ENCODE measurements around the gene F3.

Gene F3

DNA sequence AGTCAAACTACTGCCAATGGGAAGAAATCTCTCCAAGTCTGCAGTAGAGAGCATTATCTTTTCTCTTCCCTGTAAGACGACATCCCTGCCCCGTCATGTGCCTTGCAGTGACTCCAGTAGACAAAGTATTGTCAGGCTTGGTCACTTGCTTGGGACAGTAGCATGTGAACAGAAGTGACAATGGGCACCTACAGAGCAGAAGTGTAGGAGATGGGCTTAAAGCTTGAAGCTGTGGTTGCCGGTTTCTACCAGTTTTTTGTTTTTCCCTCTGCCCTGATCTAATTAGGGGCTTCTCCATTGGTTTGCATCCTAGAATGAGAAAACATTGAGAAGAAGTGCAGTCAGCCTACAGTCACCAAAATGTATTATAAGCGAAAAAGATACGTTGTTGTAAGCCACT is 12.7 kb downstream of the F3 start:
- DNase-seq (ENCODE audit: insufficient read length, low spot score) (no peak), FAIRE-seq (no peak)

GRCh38 chr1:94528299-94528698 is 13.3 kb downstream of the F3 start:
- FAIRE-seq (no peak), DNase-seq (ENCODE audit: insufficient read length, low spot score) (no peak)

DNA sequence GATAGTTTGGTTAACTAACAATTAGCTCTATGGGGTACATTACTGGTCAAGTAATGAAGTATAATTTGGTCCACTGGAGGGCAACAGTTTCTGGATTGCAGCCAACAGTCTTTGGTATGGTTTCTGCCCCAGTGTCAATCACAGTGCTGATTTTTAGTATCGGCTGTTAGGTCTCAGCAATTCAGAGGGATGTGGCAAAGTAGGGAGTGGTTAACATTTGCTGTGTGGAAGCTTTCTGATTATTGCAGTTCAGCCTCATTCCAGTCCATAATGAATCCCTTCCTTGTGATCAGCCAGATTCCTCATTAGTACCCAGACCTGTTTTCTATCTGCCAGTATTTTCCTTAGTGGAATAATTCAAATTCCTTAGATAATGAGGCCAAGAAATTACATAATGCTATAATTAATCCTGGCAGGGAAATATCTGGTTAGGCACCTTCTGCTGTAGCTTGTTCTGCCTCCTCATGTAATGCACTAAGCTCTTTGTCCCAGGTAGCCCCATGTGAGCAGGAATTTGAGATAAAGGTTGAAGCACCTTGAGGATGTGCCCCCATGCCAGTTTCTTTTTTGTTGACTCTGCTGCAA is 14.0 kb downstream of the F3 start:
- DNase-seq (ENCODE audit: insufficient read length, low spot score) (no peak), FAIRE-seq (no peak)

DNA sequence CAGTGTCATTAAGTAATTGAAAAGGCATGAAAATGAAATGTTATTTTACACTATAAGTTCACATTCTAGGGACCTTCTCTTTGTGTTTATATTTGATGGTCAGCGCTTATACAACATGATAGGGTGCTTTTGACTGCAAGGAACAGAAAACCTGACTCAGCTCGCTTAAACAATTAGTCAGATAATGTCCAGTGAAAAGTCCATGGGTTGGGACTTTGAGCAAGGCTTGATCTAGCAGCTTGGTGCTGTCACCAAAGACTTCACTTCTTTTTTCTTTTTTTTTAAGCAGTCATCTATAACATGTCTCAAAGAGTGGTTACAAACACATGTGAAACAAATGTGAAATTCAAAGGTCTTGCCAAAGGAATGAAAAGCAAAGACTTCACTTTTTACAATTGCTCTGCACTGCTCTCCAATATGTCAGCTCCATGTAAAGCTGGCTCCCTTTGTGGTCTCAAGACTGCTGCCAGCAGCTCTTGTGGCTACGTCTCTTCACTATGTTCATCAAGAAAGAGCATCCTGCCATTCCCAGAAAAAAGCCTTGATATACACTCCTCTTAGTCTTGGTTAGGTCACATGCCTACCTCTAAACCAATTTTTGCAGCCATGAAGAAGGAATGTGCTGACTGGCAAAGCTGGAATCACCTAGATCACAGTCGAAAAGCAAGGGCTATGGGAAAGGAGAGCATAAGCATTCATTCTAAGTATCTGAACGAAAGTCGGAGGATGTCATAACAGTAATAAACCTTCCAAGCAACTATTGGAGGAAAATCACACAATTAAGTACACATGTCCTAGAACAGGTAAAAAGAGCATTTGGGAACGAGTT is 15.2 kb downstream of the F3 start:
- FAIRE-seq (no peak), DNase-seq (ENCODE audit: insufficient read length, low spot score) (no peak)

DNA sequence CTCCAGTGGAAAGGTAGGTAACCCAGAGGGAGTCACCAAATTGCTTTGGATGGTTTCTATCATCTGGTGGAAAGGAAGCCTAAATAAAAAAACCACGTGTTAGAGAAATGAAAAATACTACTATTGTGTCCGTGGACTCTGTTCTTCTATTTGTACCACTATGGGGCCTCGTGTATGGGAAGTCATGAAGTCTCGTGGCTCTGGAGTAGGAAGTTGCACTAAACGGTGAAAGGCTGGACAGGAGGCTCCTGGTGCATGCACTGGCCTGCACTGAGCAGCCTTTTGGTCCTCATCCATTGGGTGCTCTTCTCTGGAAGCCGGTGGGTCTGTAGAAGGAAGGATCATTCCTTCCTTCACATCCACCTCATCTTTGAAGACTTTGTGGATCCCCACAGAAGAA is 17.0 kb downstream of the F3 start:
- DNase-seq (ENCODE audit: insufficient read length, low spot score) (no peak), FAIRE-seq (no peak)

DNA sequence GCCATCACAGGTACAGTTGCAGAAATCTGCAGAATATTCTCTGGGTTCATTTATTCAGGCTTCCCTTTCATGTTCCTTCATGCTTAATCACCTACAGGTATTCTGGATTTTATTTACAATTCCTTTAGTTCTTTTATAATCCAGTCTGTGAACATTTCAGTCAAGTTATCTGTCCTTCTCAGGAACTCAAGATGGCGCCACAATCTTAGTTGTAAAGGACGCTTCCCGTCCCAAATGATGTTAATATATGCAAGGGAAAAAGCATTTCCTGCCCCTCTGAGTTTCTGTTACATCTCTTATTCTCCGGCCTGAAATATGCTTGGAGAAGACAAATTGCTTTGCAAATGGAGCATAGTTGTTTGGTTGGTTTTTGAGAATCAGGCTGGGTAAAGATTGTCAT is 19.3 kb downstream of the F3 start:
- FAIRE-seq, result no peak
- no peak for DNase-seq (ENCODE audit: insufficient read length, low spot score)

DNA sequence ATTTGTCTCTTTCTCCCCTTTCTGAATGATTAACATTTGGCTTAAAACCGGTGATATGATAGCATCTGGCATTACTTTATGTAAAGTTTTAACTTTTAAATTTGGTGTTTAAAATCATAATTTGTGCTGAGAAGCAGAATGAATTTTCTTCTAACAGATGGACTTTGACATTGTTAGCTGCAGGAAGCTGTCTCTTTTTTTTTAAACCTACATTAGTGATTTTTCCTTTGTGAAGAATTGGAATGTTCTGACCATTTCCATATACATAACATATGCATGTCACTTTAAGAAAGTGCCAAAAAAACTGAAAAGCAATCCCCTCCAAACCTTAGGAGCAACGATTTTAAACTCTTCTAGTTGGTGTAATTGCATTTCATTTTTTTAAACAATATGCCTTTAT is 22.2 kb downstream of the F3 start:
- no peak for DNase-seq (ENCODE audit: insufficient read length, low spot score)
- no peak for FAIRE-seq

GRCh38 chr1:94515296-94515947 is 26.1 kb downstream of the F3 start:
- no peak for FAIRE-seq

GRCh38 chr1:94514095-94514727 is 27.3 kb downstream of the F3 start:
- FAIRE-seq (no peak), DNase-seq (ENCODE audit: insufficient read length, low spot score) (no peak)

More at GRCh38 chr1:94515296-94515947, 26.1 kb downstream of the F3 start:
- no peak for DNase-seq (ENCODE audit: insufficient read length, low spot score)

DNA sequence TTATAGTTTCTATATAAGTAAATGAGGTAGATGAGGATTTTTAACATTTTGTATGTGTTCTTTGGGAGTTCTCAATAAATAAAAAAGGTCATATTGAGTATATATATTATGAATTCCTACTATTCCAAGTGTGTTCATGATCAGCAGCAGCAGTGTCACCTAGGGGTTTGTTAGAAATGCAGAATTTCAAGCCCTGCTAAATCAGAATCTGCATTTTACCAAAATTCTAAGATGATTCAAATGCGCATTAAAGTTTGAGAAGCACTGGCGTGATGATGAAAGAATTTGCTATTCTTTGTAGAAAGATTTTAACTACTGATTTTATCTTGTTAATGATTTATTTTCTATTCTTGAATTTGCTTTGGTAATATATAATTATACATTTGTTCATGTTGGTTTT is 28.7 kb downstream of the F3 start:
- no peak for FAIRE-seq
- DNase-seq (ENCODE audit: insufficient read length, low spot score), result no peak

DNA sequence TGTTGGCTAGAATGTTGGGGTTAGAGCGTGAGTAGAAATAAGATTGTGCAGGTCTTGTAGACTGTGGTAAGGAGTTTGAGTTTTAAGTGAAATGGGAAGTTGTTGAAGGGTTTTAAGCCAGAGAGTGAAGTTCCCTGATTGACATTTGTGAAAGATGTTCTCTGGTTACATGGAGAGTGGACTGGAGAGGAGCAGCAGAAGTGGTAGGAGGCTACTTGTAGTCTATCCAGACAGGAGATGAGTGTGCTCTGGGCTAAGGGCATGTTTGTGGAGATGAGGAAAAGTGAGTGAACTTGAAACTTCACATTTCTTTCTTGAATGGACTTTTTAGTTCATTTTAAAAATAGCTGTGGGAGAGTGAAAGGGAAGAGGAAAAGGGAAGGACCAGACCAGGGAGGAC is 37.0 kb downstream of the F3 start:
- no peak for FAIRE-seq
- no peak for DNase-seq (ENCODE audit: insufficient read length, low spot score)

GRCh38 chr1:94503153-94503552 is 38.4 kb downstream of the F3 start:
- no peak for FAIRE-seq
- DNase-seq (ENCODE audit: insufficient read length, low spot score), result no peak

DNA sequence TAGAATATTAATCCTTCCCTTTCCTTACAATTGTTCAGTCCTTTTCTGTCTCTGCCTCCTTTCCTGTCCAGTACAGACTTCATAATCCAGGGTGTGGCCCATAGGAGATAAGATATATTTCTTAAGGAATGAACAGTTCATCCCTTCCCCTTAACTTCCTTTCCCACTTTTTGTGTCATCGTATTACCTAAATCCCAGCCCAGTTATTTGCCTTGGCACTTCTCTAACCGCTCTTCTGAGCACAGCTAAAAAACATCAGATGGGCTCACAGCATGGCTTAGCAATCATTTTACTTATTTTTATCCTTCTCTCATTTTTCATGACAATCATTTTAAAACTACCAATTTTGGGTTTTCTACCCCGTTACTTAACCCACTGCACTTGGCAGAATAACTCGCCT is 39.6 kb downstream of the F3 start:
- DNase-seq (ENCODE audit: insufficient read length, low spot score), result no peak
- no peak for FAIRE-seq

- FAIRE-seq (no peak), DNase-seq (ENCODE audit: insufficient read length, low spot score) (no peak)
Observed at GRCh38 chr1:94501426-94501825, 40.1 kb downstream of the F3 start.

DNA sequence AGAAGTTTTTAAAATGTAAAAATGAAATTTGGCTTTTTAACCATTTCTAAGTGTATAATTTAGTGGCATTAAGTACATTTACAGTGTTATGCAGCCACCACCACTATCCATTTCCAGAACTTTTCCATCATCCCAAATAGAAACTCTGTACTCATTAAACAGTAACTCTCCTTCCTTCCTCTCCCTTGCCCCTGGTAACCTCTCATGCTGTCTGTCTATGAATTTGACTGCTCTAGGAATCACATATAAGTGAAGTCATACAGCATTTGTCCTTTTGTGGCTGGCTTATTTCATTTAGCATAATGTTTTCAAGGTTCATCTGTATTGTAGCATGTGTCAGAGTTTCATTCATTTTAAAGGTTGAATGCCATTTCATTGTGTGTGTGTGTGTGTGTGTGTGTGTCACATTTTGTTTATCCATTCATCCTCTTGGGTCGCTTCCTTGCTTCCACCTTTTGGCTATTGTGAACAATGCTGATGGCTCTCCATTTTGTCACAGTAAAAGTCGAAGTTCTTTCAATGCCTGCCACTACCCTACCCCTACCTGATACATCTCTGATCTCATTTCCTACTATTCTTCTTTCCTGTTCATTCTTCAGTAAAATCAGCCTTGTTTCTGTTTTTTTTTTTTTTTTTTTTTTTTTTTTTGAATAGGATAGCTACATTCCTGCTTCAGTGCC is 45.3 kb downstream of the F3 start:
- no peak for FAIRE-seq
- DNase-seq (ENCODE audit: insufficient read length, low spot score), result no peak

- no peak for FAIRE-seq
Observed at GRCh38 chr1:94490556-94490955, 51.0 kb downstream of the F3 start.

GRCh38 chr1:94486990-94487389 is 54.6 kb downstream of the F3 start:
- no peak for FAIRE-seq
- no peak for DNase-seq (ENCODE audit: insufficient read length, low spot score)

More at GRCh38 chr1:94490556-94490955, 51.0 kb downstream of the F3 start:
- no peak for DNase-seq (ENCODE audit: insufficient read length, low spot score)

DNA sequence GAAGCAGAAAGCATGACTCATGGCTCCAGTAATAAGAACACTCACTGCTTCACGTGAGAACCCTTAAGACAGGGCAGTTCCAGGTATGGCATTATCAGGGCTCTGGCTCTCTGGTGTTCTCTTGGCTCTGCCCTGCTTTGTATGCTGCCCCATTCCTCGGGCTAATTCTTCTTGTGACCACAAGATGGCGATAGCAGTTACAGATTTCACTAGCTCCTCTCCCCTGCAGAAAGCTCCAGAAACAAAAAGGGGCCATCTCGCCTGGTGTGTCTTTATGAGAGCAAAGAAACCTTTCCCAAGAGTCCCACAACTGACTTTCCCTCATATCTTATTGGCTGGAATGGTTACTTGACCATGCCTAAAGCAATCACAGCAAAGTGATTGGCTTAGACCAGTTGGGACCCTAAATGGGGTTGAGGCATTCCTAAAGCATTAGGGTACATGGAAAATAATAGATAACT is 60.1 kb downstream of the F3 start:
- FAIRE-seq, result peak; percentile 58
- DNase-seq (ENCODE audit: insufficient read length, low spot score), result peak; percentile 31

GRCh38 chr1:94479682-94480081 is 61.9 kb downstream of the F3 start:
- no peak for DNase-seq (ENCODE audit: insufficient read length, low spot score)
- no peak for FAIRE-seq

Data from HTR-8/SVneo (cell line).